Transverse colon (tissue), 4 donors: ENCODE data around the gene DPYD. TPM values are rescaled to one million over a fixed set of nuclear protein-coding genes. Genes with fewer than 3 reads are reported as not detected.

Source experiments
- DNase-seq: peaks from one replicate; pipeline ENCODE4 v3.0.0-alpha.2; 2019
- H3K27ac ChIP-seq, 4 donors: fragments of 200-600 bp; sonication (generic); 2 replicates each; pipeline ENCODE4 v1.5.1; 2016 to 2018; ENCODE audit warnings: inconsistent platforms in 4 of 4
- H3K27me3 ChIP-seq: fragments of 200-600 bp; sonication (generic); 2 replicates; pipeline ENCODE4 v1.5.1; 2017; ENCODE audit warnings: inconsistent platforms
- H3K36me3 ChIP-seq, 4 donors: fragments of 200-600 bp; sonication (generic); 2 replicates each; pipeline ENCODE4 v1.5.1; 2017 to 2019; ENCODE audit warnings: inconsistent platforms in 4 of 4
- H3K4me1 ChIP-seq, 4 donors: fragments of 200-600 bp; sonication (generic); 2 replicates each; pipeline ENCODE4 v1.5.1; 2017 to 2020; ENCODE audit warnings: inconsistent platforms in 4 of 4
- H3K4me3 ChIP-seq, 4 donors: fragments of 200-600 bp; sonication (generic); 1 replicate in 1 of 4; 2 replicates in 3 of 4; pipeline versions ENCODE4 v1.5.1 to v1.6.1; 2017 to 2019; ENCODE audit warnings: inconsistent platforms in 4 of 4
- H3K9me3 ChIP-seq, 2 donors: fragments of 200-600 bp; sonication (generic); 2 replicates each; pipeline ENCODE4 v1.5.1; 2017 to 2019; ENCODE audit warnings: inconsistent platforms in 2 of 2
- CTCF ChIP-seq, 5 experiments: fragments of 200-600 bp in 3 of 5; fragments of 450-650 bp in 2 of 5; sonication (generic) in 3 of 5; IDR thresholded peaks; 1 replicate in 2 of 5; 2 replicates in 3 of 5; pipeline ENCODE4 v1.5.1; 2016 to 2017; ENCODE audit warnings: antibody characterized with exemption in 5 of 5, inconsistent platforms in 3 of 5, mild to moderate bottlenecking in 2 of 5, moderate library complexity in 1 of 5
- EP300 ChIP-seq: sonication (generic); formaldehyde crosslinking; IDR thresholded peaks from one replicate; pipeline ENCODE4 v1.6.1; 2017; ENCODE audit warnings: antibody characterized with exemption, low read depth
- POLR2A ChIP-seq: fragments of 450-650 bp; IDR thresholded peaks from one replicate; pipeline ENCODE4 v1.6.1; 2016; ENCODE audit warnings: antibody characterized with exemption, mild to moderate bottlenecking, moderate library complexity
- POLR2AphosphoS5 ChIP-seq, 3 donors: sonication (generic); formaldehyde crosslinking; IDR thresholded peaks; one replicate each; pipeline ENCODE4 v1.6.1; 2016; ENCODE audit warnings: antibody characterized with exemption in 3 of 3
- WGBS, 2 donors: methylation state at CpG; one replicate each; pipeline ENCODE4 v1.1.5; 2018; ENCODE audit warnings: low coverage in 1 of 2; 5-methylcytosine and 5-hydroxymethylcytosine counted together
- in situ Hi-C, 4 donors: fragments of 200-750 bp; cut with MboI; loops; one replicate each; pipeline versions ENCODE4 v1.15.0 to v1.15.1; 2017; ENCODE audit warnings: low sequenced_read_pairs in 3 of 4, low pct_ligation_motif_present in 1 of 4, low pct_unique_long_range_greater_than_20kb in 1 of 4
- intact Hi-C: fragments of 100-400 bp; cut with DNase I; formaldehyde crosslinking; loops from one replicate; pipeline ENCODE4 v1.15.1; 2023; ENCODE audit warnings: low total_unique reads
- total RNA-seq, 4 donors: library from RNA; depleted of rRNA; stranded (reverse); fragments of >200 nt; gene quantifications; one replicate each; pipeline ENCODE4 v1.1.0, GENCODE V29; 2016

The DPYD gene
- total RNA-seq, 4 donors from 2014 or later, result 11.2 to 34.8 (median 26.0) TPM

GRCh38 chr1:97159342-97159741, 761.5 kb downstream of the DPYD start:
- Histone ChIP-seq H3K27ac (no peak overlapping the region), H3K4me1 (peaks cover 0 to 4% (median 0%) of the 10 kb centered on the region in 4 donors), H3K27me3 (no peaks in the 10 kb centered on the region), H3K9me3 (no peaks in the 10 kb centered on the region), H3K36me3 (no peaks in the 10 kb centered on the region), H3K4me3 (no peak overlapping the region)
- in situ Hi-C loops, result no loop called here
- TF ChIP-seq EP300 (no peak), POLR2AphosphoS5 (IDR thresholded peaks at IDR 0.05) (no peak), CTCF (IDR thresholded peaks at IDR 0.05) (no peak), POLR2A (no peak)
- intact Hi-C loops, result no loop called here
- no peak for DNase-seq

- no peaks in the 10 kb centered on the region for H3K9me3 ChIP-seq
- intact Hi-C loops (no loop called here), in situ Hi-C loops (no loop called here)
- no peaks in the 10 kb centered on the region for H3K27me3 ChIP-seq
- H3K27ac ChIP-seq, result no peak overlapping the region
- DNase-seq, result no peak
- no peak for TF ChIP-seq EP300
- TF ChIP-seq POLR2A, result no peak
- TF ChIP-seq CTCF (IDR thresholded peaks at IDR 0.05), result no peak
- no peak for TF ChIP-seq POLR2AphosphoS5 (IDR thresholded peaks at IDR 0.05)
- H3K4me3 ChIP-seq, result no peak overlapping the region
- 22 to 44% methylated on average over 1 of the region's 1 CpG for WGBS, 2 donors
- no peaks in the 10 kb centered on the region for H3K36me3 ChIP-seq
- H3K4me1 ChIP-seq, result peaks cover 0 to 4% (median 0%) of the 10 kb centered on the region in 4 donors
Measured at GRCh38 chr1:97158691-97159096, 762.1 kb downstream of the DPYD start.

GRCh38 chr1:97157991-97158390, 762.8 kb downstream of the DPYD start:
- in situ Hi-C loops, result no loop called here
- no peak for DNase-seq
- 90 to 100% methylated on average over 1 of the region's 1 CpG for whole genome bisulfite sequencing, 2 donors
- peaks cover 0 to 4% (median 0%) of the 10 kb centered on the region in 4 donors for H3K4me1 ChIP-seq
- H3K4me3 ChIP-seq, result no peak overlapping the region
- TF ChIP-seq POLR2AphosphoS5 (IDR thresholded peaks at IDR 0.05) (no peak), EP300 (no peak), CTCF (IDR thresholded peaks at IDR 0.05) (no peak), POLR2A (no peak)
- H3K36me3 ChIP-seq, result no peaks in the 10 kb centered on the region
- H3K27ac ChIP-seq, result no peak overlapping the region
- no peaks in the 10 kb centered on the region for H3K27me3 ChIP-seq
- intact Hi-C loops, result no loop called here
- no peaks in the 10 kb centered on the region for H3K9me3 ChIP-seq

- intact Hi-C loops (no loop called here), in situ Hi-C loops (no loop called here)
- TF ChIP-seq EP300 (no peak), POLR2AphosphoS5 (IDR thresholded peaks at IDR 0.05) (no peak), CTCF (IDR thresholded peaks at IDR 0.05) (no peak), POLR2A (no peak)
- H3K4me3 ChIP-seq, result no peak overlapping the region
- H3K36me3 ChIP-seq, result no peaks in the 10 kb centered on the region
- no peaks in the 10 kb centered on the region for H3K27me3 ChIP-seq
- H3K27ac ChIP-seq, result no peak overlapping the region
- no peaks in the 10 kb centered on the region for H3K9me3 ChIP-seq
- H3K4me1 ChIP-seq, result no peaks in the 10 kb centered on the region
- no peak for DNase-seq
Measured at GRCh38 chr1:97151651-97152050, 769.2 kb downstream of the DPYD start.
